ENCODE data around the gene GPRC5B.
A peak's percentile ranks its signal among the peaks of the same experiment; 100 is the strongest.

GPRC5B gene

DNA sequence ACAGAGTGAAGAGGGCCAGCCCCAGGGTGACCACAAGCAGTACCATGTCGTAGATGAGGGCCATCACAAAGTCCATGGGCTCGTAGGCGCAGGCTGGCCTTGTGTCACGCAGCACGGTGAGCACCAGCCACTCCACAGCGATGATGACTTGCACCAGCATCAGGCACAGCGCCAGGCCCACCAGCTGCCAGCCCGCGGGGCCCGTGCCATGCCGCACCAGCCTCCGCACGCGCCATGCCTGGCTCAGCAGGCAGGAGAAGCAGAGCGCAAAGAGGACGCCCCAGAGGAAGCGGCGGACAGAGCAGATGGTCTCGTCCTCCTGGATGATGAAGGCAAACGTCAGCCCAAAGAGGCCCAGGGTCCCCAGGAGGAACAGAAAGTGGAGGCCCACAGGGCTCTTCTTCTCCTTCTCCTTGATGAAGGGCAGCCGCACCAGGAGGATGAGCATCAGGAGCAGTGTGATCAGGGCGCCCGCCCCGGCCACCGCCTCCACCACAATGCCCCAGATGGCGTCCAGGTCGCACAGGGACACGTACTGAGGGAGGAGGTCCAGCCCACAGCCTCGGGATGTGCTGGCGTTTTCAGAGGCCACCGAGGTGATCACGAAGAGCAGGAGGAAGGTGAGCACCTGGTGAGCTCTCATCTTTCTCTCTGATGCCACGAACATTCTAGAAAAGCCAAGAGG, 12.3 kb downstream of the GPRC5B start:
- DNase-seq (ENCODE audit: low spot score) (no peak), FAIRE-seq (no peak)

DNA sequence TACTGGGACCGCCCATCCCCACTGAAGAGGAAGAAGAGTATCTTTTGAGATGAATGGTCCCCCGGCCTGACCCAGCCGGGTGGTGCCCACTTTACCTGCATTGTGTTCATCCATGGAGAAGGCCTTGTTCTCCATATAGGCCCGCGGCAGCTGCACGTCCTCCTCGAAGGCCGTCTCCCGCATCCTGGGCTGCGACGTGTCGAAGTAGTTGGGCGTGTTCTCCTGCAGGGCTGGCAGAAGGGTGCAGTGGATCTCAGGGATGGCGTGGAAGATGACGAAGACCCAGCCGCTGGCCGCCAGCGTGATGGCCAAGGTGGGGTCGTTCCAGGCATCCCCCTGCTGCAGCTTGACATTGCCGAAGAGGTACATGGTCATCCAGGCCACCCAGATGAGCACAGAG, 12.9 kb downstream of the GPRC5B start:
- FAIRE-seq (no peak), DNase-seq (ENCODE audit: low spot score) (no peak)

DNA sequence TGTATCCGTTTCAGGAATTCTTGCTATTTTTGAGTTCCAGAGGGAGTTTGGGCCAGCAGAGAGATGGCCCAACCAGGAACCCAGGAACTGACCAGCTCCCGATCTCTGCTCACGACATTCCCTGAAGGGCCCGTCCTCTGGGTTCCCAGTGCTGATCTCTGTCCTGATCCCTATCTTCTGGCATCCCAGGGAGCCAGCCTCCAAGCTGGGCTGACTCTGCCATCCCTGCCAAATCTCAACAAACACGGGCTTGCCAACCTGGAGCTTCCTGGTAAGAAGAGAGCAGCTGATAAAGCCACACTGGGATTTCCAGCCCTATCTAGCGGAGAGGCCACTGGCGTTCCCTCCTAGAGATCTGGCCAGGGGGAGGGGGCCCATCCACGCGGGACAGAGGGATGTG, 16.2 kb downstream of the GPRC5B start:
- no peak for FAIRE-seq
- no peak for DNase-seq (ENCODE audit: low spot score)

GRCh38 chr16:19864566-19864965, 20.1 kb downstream of the GPRC5B start:
- no peak for FAIRE-seq
- DNase-seq (ENCODE audit: low spot score) = no peak

DNA sequence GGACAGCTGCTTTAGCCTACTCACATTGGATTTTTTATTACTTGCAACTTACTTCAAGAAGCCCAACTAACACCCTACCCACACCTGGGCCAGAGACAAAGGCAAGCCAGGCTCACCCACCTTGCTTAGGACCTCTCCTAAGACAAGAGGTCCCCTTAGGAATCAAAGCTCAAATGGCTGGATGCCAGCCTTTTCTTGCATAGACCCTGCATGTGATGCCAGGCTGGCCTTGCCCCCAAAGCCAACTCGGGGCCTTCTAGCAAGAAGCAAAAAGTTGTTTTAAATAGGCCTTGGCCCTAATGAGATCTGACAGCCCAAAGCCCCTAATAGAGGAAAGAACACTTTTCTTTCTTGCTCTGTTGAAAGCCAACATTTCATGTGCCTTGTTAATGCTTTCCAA, 20.7 kb downstream of the GPRC5B start:
- FAIRE-seq = no peak
- no peak for DNase-seq (ENCODE audit: low spot score)

DNA sequence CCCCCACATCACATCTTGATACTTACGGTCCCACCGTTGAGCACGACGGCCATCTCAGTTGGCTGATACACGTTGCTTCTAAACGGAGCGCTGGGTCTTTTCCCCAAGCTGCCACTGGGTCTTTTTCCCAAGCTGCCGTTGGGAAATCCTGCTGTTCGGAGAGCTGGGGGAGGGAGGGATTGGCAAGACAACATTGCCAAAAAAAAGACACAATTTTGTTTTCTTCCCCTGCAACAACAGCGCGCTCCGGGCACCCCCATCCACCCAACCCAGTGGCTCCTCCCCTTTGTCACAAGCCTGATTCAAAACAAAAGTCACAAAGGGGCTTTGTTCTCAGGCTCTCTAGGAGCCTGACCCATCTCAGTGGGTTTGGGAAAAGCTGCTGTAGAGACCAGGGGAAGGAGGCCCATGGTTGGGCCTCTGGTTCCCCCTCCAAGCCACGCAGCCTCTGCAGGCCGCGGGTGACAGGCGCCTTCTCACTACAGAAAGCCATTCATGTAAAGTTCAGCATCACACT, 22.8 kb downstream of the GPRC5B start:
- DNase-seq (ENCODE audit: low spot score) (no peak), FAIRE-seq (no peak)

GRCh38 chr16:19861133-19861532, 23.5 kb downstream of the GPRC5B start:
- no peak for FAIRE-seq

DNA sequence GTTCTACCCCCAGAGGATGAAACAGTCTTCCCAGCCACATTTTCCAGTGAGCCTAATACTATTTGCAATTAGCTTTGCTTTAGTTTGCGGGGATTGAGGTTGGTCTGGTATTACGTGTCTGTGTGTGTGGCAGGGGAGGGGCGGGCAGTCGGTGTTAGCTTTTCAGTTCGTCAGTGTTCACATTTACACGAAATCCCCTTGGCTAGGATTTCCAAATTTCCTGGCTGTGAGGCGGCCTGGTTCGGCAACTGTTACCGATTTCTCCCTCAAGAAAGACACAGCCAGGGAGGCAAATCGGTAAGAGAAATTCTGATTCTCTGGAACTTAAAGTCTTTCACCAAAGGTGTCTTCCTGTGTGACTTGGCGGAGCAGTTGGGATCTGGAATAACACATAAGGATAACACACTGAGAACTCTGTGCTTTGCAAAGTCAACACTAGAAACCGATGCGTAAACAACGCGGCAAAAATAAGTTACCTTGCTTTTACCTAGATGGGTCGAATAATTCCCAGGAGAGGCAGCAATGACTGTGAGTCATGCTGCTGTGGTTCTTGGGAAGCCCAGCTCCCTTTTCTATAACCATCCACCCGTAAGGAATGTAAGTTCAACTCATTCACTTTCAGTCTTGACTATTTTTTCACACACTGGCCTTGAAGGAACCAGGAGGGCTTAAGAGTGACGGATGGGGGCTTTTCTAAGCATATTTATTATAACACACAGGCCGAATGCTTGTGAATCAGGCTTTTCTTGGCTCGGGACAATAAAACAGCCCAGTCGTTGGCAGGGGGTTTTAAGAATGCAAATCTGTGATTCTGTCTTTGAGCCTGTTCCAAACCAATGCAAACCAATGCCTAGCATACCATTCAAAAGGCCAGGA, 24.2 kb downstream of the GPRC5B start:
- DNase-seq (ENCODE audit: low spot score) (peak; percentile 67), FAIRE-seq (no peak)

More at GRCh38 chr16:19861133-19861532, 23.5 kb downstream of the GPRC5B start:
- no peak for DNase-seq (ENCODE audit: low spot score)

DNA sequence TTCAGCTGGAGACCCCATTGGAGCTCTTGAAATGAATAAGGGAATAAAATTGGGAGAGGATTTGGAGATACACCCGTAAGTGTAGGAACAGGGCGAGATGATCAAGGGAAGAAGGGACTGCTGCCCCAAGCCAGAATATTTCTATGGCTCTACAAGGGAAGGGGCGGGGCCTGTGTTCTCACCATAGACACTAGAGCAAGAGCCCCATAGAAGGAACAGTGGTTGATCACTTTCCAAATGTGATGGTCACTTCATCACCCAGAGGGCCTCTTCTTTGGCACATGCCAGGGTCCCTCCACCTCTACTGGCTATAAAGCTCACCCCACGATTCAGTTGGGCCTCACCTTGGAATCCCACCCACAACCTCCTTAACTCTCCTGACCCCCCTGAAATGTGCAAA, 25.0 kb downstream of the GPRC5B start:
- FAIRE-seq (no peak), DNase-seq (ENCODE audit: low spot score) (no peak)

DNA sequence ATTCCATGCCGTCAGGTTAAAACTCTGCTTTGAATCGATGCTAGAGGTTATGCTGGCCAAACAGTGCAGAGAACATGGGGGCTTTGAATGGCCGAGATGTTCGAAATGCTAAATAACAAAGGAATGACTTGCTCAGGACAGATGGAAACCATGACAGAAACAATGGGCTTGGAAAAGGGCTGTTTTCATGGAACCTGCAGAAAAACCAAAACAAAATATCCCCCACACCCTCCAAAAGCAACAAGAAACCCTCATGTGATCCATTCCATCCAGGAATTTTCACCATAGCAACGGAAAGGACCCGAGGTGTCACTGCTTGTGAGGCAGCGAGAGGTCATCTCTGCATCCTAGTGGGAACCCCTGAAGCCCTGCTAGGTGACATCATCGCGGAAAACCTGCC, 25.5 kb downstream of the GPRC5B start:
- FAIRE-seq (no peak), DNase-seq (ENCODE audit: low spot score) (no peak)

GRCh38 chr16:19858340-19859018, 26.2 kb downstream of the GPRC5B start:
- DNase-seq (ENCODE audit: low spot score) (no peak), FAIRE-seq (no peak)

GRCh38 chr16:19857593-19858339, 26.9 kb downstream of the GPRC5B start:
- no peak for DNase-seq (ENCODE audit: low spot score)
- no peak for FAIRE-seq

- FAIRE-seq = no peak
- no peak for DNase-seq (ENCODE audit: low spot score)
Observed at GRCh38 chr16:19856120-19856519, 28.5 kb downstream of the GPRC5B start.

DNA sequence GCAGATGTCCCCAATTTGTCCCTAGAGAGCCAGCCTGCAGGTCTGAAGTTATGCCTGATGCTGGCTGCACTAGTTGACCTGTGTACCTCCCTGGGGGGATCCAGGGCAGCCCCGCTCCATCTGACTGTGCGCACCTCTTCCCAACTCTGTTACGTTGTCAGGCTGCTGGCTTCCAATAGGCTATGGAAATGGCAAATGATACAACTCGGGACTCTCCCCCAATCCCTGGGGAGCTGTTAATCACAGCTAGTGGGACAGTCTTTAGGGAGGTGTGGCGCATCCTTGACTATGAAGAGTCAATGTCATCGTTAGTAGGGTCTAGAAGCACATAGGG, 30.1 kb downstream of the GPRC5B start:
- no peak for FAIRE-seq
- DNase-seq (ENCODE audit: low spot score) = no peak

DNA sequence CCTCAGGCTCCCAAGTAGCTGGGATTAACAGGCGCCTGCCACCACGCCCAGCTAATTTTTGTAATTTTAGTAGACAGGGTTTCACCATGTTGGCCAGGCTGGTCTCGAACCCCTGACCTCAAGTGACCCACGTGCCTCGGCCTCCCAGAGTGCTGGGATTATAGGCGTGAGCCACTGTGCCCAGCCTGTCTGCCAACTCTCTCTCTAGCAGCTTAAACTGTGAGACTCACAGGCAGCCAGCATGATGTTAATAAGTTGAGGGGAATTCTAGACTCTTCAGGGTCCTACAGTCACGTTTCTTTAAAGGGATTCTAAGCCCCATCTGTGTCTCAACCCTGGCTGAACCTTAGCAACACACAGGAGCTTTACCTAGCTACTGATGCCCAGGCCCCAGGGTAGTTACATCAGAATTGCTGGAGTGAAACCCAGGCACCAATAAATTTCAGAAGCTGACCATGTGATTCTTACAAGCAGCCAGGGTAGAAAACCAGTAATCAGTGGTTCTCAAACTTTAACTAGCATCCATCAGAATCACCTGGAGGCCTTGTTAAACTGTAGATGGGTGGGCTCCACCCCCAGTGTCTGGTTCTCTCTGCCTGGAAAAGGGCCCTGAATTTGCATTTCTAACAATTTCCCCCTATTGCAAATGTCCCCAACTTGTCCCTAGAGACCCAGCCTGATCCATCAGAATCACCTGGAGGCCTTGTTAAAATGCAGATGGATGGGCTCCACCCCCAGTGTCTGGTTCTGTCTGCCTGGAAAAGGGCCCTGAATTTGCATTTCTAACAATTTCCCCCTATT, 30.7 kb downstream of the GPRC5B start:
- no peak for DNase-seq (ENCODE audit: low spot score)

DNA sequence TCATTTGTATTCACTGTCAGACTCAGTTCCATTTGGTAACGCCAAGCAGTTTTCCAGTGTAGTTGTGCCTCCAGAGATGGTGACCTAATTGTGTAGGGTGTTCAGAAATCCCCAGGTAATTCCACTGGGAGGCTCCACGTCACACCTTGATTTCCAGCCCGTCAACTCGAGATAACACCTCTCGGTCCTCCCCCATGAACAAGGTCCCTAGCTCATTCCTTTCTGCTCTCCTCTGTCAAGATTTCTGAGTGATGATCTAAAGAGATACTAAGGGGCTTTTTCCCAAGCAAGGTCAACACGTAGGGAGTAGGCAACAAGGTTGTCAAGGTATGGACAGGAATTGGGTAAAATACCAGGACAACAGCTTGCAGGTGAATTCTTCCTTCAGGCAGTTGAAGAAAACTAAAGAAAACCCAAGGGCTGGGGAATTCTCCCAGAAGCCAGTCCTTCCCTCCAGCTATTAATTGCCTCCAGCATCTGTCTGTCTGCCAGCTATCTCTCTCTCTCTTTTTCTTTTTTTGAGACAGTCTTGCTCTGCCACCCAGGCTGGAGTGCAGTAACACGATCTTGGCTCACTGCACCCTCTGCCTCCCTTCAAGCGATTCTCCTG, 31.4 kb downstream of the GPRC5B start:
- DNase-seq (ENCODE audit: low spot score) = no peak
- FAIRE-seq = no peak

More for the DNA sequence above, 30.7 kb downstream of the GPRC5B start:
- FAIRE-seq = no peak

DNA sequence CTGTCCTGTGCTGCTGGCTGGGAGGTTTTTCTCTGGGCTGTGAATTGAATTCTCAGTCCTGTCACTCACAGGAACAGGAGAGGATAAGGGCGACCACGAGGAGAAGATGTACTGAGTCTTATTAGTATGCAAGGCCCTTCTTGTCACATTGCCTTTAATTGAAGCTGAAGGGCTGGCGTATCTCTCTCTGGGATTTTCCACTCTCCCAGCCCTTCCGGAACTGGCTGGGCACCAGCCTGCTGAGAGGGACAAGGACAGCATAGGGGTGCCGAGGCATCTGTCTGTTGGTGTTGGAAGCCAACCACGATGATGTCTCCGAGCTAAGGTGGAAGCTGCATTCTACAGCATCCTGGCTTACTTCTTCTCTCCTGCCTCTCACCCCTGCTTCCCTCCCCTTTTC, 33.2 kb downstream of the GPRC5B start:
- DNase-seq (ENCODE audit: low spot score) = no peak
- no peak for FAIRE-seq

GRCh38 chr16:19850131-19850817, 34.4 kb downstream of the GPRC5B start:
- FAIRE-seq = no peak

DNA sequence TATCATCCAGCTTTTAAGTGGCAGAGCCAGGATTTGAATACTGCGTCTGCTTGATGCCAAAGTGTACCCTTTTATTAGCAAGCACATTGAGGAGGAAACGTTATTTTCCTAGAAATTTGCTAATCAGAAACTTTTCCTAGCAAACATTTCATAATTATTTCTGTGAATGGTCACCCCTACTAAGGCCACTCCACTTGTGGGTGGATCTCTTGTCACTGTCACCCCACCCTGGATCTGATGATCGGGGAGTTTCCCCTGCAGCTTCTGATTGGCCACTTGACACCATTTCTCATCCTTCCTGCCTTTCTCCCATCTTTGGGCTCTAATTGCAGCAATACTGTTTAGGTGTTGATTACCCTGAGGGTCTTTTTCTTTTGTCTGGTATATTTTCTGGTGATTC, 35.9 kb downstream of the GPRC5B start:
- FAIRE-seq = no peak

More at GRCh38 chr16:19850131-19850817, 34.4 kb downstream of the GPRC5B start:
- DNase-seq (ENCODE audit: low spot score) = no peak

More for the DNA sequence above, 35.9 kb downstream of the GPRC5B start:
- DNase-seq (ENCODE audit: low spot score) = no peak

Data from urothelium cell line (cell line).